ENCODE results near the gene DAGLA. TPM values are rescaled to one million over a fixed set of nuclear protein-coding genes. Genes with fewer than 3 reads are reported as not detected.

The DAGLA gene
- total RNA-seq, 2 experiments from 2014 or later: 0.05 TPM; not detected in 1

GRCh38 chr11:61682906-61683675 is 2.9 kb downstream of the DAGLA start:
- TF ChIP-seq, protein P1, sequence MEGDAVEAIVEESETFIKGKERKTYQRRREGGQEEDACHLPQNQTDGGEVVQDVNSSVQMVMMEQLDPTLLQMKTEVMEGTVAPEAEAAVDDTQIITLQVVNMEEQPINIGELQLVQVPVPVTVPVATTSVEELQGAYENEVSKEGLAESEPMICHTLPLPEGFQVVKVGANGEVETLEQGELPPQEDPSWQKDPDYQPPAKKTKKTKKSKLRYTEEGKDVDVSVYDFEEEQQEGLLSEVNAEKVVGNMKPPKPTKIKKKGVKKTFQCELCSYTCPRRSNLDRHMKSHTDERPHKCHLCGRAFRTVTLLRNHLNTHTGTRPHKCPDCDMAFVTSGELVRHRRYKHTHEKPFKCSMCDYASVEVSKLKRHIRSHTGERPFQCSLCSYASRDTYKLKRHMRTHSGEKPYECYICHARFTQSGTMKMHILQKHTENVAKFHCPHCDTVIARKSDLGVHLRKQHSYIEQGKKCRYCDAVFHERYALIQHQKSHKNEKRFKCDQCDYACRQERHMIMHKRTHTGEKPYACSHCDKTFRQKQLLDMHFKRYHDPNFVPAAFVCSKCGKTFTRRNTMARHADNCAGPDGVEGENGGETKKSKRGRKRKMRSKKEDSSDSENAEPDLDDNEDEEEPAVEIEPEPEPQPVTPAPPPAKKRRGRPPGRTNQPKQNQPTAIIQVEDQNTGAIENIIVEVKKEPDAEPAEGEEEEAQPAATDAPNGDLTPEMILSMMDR (IDR thresholded peaks at IDR 0.05): no peak
- intact Hi-C loops (cut with micrococcal nuclease): no loop called here
- H3K27ac Mint-ChIP-seq: no peak overlapping the region
- DNase-seq (no peak), ATAC-seq (no peak)
- peaks cover 3% of the 10 kb centered on the region for H3K4me1 Mint-ChIP-seq (ENCODE audit: low read depth)
- H3K9me3 Mint-ChIP-seq: no peaks in the 10 kb centered on the region
- peaks cover 35% of the 10 kb centered on the region for H3K27me3 Mint-ChIP-seq
- H3K4me3 Mint-ChIP-seq: no peak overlapping the region
- no peaks in the 10 kb centered on the region for H3K36me3 Mint-ChIP-seq (ENCODE audit: low read depth)
- POLR2A ChIA-PET: interaction anchor here (1.3 kb wide), 1 partner anchor 23 kb away, joined by 3 read pairs; no protein-coding TSS in a partner anchor
- CTCF ChIA-PET: interaction anchor here (0.8 to 5.7 kb wide), 4 partner anchors 13 to 138 kb away, joined by 3 to 67 read pairs (median 3); no protein-coding TSS in a partner anchor

GRCh38 chr11:61683961-61684869 is 4.0 kb downstream of the DAGLA start:
- Mint-ChIP-seq H3K4me1 (ENCODE audit: low read depth) (peaks cover 3% of the 10 kb centered on the region), H3K36me3 (ENCODE audit: low read depth) (no peaks in the 10 kb centered on the region), H3K4me3 (no peak overlapping the region), H3K27me3 (peaks cover 30% of the 10 kb centered on the region), H3K27ac (no peak overlapping the region), H3K9me3 (no peaks in the 10 kb centered on the region)
- TF ChIP-seq, protein P1 (IDR thresholded peaks at IDR 0.05): no peak
- peak; percentile 16 for ATAC-seq
- peak; percentile 55 for DNase-seq
- ChIA-PET CTCF (interaction anchor here (0.7 to 5.7 kb wide), 6 partner anchors 12 to 139 kb away, joined by 3 to 67 read pairs (median 3); no protein-coding TSS in a partner anchor), POLR2A (interaction anchor here (1.3 kb wide), 1 partner anchor 22 kb away, joined by 3 read pairs; no protein-coding TSS in a partner anchor)
- intact Hi-C loops (cut with micrococcal nuclease): no loop called here

- Mint-ChIP-seq H3K4me3 (no peak overlapping the region), H3K4me1 (ENCODE audit: low read depth) (peaks cover 3% of the 10 kb centered on the region), H3K9me3 (no peaks in the 10 kb centered on the region), H3K27ac (no peak overlapping the region), H3K36me3 (ENCODE audit: low read depth) (no peaks in the 10 kb centered on the region), H3K27me3 (peaks cover 30% of the 10 kb centered on the region)
- DNase-seq (peak; percentile 18), ATAC-seq (peak; percentile 22)
- intact Hi-C loops (cut with micrococcal nuclease): no loop called here
- POLR2A ChIA-PET: no interaction called here
- TF ChIP-seq, protein P1 (IDR thresholded peaks at IDR 0.05): no peak
- CTCF ChIA-PET: interaction anchor here (1.1 to 5.7 kb wide), 3 partner anchors 13 to 49 kb away, joined by 3 to 67 read pairs (median 3); no protein-coding TSS in a partner anchor
Observed at GRCh38 chr11:61684870-61685616, 4.9 kb downstream of the DAGLA start.

GRCh38 chr11:61685617-61685967 is 5.4 kb downstream of the DAGLA start:
- CTCF ChIA-PET: interaction anchor here (1.1 to 5.7 kb wide), 3 partner anchors 13 to 48 kb away, joined by 3 to 67 read pairs (median 3); no protein-coding TSS in a partner anchor
- no peaks in the 10 kb centered on the region for H3K9me3 Mint-ChIP-seq
- TF ChIP-seq, protein P1 (IDR thresholded peaks at IDR 0.05): no peak
- H3K36me3 Mint-ChIP-seq (ENCODE audit: low read depth): no peaks in the 10 kb centered on the region
- H3K4me3 Mint-ChIP-seq: no peak overlapping the region
- intact Hi-C loops (cut with micrococcal nuclease): no loop called here
- DNase-seq (peak; percentile 69), ATAC-seq (peak; percentile 56)
- H3K27me3 Mint-ChIP-seq: peaks cover 30% of the 10 kb centered on the region
- POLR2A ChIA-PET: no interaction called here
- no peak overlapping the region for H3K27ac Mint-ChIP-seq
- peaks cover 3% of the 10 kb centered on the region for H3K4me1 Mint-ChIP-seq (ENCODE audit: low read depth)

Measured in activated CD8-positive, alpha-beta T cell treated with anti-CD3 and anti-CD28 coated beads for 36 hours (primary cell).